GM21423 (cell line): Measurements from ENCODE around the gene P2RY14.
A peak's percentile ranks its signal among the peaks of the same experiment; 100 is the strongest.

Experiments used
- ATAC-seq: cut with Tn5 transposase; IDR thresholded peaks from one replicate; pipeline ENCODE4 v1.9.1; 2021; ENCODE audit warnings: mild to moderate bottlenecking, moderate library complexity; ENCODE audit not compliant: unreplicated experiment

The P2RY14 gene

DNA sequence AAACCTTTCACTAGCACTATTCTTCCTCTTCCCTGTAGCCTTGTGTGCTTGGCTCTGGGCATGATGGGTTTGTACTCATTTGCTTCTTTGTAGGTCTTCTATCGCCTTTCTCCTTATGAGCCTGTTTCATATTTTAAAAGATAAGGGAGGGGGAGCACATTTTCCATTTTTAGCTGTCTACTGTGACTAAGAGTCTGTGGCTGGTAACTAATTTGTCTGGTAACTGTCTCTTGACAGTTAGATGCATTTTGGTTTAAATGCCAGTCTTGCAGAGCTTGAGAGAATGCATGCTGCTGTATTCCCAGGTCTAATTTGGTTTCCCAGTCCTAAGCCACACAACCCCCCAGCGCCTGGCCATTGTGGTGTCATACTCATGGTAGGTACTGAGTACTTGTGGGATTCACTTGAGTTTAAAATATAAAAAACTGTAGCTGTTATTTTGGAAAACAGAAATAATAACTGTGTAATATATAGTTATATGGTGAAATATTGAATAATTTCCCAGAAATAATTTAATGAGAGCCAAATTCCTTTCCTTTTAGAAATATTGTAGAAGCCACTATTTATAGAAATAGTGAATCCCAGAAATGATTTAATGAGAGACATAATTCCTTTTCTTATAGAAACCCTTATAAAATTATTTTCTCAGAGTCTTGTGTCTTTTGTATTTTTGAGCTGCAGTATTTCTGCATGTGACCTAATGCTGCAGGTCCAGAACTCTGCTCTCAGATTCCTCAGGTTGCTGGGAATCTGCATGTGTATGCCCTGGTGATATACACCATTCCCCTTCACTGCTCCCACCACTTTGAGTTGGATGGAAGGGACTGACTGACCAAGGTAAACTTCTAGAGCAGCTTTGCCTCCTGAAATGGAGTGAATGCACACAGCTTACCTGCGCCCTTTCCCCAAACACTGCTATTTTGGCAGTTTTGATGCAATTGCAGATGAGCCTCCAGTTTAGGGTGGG lies 61.4 kb downstream of the P2RY14 start:
- ATAC-seq = no peak

DNA sequence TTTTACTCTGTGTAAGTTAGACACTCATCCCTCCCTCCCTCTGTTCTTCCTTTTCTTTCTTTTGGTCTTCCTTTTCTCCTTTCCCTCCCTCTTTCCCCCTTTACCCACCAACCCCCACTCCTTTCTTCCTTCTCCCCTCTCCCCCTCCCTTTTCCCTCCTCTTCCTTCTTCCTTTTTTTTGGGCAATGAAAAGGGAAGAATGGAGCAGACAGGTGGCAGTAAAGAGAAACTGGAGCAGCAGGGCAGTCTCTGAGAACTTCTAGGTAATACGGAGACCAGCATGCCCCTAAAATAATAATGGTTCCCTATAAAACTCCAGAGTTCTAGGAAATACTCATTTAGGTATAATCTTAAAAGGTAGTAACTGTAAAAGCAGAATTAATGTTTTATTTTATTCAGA lies 63.9 kb downstream of the P2RY14 start:
- no peak for ATAC-seq

DNA sequence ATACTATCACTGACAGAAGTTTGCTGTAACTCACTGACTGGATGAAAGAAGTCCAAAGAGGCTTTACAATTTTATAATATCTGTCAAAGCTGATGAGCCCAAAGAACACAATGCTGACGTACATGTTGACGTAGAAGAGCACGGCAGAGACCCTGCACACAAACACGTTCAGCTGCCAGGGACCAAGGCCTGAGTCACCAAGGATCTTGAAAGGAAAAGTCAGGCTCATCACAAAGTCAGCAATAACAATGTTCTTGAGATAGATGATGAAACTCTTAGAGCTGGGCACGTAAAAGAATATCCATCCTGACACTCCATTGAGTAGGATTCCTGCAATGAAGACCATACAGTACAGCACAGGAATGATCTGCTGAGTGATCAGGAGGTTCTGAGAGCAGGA lies 64.5 kb downstream of the P2RY14 start:
- ATAC-seq = no peak

DNA sequence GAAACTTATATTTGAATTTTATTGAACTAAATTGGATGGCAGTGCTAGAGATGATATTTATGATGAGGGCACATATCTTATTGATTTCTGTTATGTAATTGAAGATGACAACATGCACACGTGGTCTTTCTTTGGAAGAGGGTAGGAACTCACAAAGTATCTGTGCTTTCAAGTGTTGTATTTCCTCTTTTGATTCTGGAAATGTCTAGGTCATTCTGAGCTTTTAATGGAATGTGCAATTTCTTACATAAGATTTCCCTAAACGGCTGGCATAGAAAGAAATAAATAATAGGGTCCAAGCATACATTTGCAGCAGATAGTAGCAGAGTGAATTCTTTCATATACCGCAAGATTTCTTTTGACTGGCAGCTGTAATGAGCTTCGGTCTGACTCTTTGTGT lies 65.2 kb downstream of the P2RY14 start:
- no peak for ATAC-seq

DNA sequence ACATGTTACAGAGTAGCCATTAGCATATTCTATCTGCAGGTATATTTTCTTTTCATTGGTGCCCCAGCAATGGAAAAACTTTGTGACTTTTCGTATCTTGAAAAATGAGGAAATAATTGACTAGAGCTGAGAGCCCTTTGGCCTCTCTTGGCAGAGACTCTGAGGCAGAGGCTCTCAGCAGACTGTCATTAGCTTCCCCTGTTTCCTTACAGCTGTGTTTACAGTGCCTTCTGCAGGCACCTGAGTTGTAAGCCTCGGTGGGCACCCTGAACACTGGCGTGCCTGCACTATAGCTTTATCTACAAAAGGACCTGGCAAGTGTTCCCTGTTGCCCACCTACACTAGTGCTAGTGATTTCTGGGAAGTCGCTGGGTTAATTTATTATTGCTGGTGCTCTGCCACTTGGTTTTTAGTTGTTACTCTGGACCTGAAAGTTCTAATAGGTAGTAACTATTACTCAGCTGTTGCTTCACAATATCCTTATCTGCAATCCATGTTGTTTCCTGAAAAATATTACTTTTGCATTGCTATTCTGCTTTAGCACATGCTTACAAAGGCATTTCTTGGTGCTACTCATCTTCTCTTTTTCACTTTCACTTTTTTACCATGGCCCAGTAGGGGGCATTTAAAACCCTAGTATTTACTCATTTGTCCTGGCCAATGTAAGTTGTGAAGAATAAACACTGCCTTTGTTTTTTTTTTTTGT lies 67.5 kb downstream of the P2RY14 start:
- ATAC-seq = peak; percentile 85

DNA sequence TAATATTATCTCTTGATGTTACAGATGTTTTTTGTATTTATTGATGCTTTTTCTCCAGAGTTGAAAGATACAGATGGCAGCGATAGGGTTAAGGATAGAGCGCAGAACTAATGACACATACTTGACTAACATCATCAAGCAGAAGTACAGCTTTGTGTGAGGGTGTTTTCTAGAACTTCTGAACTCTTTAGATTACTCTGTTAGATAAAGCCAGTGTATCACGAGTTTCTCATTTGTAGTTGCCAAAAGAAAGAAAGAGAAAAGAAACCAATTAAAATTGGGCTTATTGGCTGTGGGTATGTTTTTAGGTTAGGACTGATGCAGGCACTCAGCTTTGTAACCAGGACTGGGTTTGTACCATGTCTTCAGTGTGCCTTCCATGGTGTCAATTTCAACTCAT lies 68.7 kb downstream of the P2RY14 start:
- no peak for ATAC-seq

DNA sequence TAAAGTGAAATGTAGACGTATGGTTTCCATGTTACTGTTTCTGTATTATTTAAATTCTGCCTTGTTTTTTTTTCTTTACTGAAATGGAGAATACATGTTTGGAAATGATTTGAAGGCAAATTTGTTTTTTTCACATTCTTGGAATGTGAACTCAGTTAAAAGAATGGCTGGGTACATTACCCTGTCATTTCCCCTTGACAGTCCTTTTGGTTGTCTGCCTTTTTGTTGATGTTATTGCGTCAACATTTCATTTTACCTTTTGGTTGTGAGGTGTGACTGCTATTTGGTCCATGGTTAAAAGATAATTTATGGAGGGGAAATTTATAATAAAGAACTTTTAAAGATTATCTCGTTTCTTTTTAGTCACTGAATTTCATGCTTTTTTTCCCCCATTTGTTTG lies 72.1 kb downstream of the P2RY14 start:
- no peak for ATAC-seq

DNA sequence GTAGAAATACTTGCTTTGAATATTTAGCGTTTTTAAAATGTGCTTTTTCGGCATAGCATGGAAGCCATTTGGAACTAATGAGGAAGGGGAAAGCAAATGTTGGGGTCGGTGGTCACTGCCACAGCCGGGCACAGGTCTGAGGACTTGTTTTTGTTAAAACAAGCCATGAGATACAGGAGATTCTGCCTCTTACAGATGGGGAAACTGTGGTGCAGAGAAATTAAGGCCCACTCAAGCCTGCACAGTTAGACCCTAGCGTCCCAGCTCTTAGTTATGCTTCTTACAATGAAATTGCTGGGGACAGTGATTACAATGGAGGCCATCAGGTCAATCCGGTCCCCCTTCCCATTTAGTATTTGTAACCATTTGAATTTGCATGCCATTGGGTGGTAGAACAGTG lies 72.9 kb downstream of the P2RY14 start:
- ATAC-seq = no peak

DNA sequence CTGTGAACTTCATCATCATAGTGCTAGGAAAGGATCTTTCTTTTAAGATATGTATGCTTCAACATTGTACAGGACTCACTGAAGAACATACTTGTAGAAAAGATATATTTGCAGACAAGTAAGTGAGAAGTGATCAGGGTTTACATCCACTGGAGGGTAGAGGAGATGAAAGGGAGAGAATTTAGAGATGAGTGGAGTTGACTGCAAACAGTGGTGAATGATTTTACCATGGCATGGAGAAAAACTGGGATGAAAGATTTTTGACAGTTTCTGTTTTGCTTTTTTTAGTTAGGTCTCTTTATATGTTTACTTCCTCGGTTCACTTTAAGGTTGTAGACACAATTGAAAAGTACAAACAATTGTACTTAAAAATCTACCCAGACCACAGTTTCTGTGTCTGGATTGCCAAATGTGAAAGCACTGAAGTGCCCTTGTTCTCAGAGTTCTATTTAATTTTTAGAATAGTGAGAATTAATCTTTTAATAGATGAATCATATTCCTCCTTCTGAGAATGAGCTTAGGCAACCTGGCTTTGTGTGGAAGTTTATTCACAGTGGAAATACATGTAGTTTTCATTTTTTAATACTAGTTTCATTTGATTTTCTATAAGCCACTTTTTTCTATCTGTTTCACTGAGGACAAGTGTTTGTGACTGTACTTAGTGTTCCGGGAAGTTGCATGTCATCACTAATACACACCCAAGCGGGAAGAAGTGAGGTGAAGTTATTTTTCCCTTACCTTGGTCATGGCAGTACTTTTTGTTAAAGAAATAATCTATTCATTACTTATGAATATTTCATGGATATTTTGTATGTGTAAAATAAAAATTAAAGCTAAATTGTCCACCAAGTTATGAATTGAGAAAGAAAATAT lies 73.6 kb downstream of the P2RY14 start:
- ATAC-seq = no peak

DNA sequence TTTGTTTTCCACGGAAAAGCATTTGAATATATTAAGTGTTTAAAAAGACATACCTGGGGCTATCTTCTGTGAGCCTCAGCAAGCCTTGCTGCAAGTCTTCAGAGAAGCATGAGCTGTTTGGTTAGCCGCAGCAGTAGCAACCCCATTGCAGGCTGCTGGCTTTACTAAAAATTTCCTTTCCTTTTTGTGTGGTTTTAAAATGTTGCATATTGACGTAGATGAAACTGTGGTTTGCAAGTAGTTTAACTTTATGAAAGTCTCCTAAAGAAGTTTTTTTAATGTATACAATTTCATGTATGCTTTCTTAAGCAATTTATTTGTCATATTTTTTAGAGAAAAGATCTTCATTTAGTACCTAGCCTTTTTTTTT lies 75.3 kb downstream of the P2RY14 start, which contains the start of gene GPR171:
GPR171 (minus strand) TSS at position 166 of the 370 bp plus-strand sequence. CDS start 3,830 bp downstream, outside the sequence.
- peak; percentile 88 for ATAC-seq

DNA sequence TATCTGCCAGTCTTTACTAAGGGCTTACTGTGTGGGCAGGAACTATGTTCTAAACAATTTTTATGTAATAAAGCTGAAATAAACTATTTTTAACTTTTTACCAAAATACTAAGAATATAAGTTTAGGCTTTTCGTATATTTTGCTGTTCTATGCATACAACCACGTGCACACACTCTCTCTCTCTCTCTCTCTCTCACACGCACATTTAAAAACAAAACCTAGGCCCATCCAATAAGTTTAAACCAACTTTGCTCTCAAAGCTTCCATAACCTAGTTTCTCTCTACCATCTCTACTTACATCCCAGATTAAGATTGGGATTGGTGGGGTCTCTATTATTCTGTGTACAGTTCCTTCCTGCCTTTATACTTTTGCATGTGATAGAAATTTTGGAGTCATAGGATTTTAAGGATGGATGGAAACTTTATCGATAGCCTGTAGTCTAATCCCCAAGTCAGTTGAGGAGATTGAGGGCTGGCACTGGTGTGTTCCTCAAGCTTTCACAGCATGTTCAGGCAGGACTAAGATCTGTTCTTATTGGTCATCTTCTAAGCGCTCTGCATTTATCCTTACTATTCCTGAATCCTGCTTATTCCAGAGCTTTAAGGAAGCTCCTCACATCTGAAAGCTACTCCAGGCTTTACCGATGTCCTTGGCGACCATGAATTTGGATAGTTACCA lies 77.2 kb downstream of the P2RY14 start:
- no peak for ATAC-seq

DNA sequence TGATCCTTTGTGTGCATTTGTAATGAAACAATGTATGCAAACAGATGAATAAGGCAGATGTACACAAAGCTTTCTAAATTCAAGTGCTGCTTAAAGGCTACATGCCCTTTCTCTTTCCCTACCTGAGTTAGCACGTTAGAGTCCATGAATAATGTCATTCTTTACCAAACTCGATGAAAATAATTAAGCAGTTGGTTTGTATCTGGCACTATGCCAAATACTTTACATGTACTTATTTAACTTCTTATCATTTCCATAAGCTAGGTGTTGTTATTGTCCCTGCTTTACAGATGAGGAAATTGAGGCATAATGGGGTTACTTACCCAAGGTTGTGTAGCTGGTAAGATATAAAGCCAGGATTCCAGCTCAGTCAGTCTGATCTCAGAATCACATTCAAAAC lies 77.8 kb downstream of the P2RY14 start:
- ATAC-seq = no peak

DNA sequence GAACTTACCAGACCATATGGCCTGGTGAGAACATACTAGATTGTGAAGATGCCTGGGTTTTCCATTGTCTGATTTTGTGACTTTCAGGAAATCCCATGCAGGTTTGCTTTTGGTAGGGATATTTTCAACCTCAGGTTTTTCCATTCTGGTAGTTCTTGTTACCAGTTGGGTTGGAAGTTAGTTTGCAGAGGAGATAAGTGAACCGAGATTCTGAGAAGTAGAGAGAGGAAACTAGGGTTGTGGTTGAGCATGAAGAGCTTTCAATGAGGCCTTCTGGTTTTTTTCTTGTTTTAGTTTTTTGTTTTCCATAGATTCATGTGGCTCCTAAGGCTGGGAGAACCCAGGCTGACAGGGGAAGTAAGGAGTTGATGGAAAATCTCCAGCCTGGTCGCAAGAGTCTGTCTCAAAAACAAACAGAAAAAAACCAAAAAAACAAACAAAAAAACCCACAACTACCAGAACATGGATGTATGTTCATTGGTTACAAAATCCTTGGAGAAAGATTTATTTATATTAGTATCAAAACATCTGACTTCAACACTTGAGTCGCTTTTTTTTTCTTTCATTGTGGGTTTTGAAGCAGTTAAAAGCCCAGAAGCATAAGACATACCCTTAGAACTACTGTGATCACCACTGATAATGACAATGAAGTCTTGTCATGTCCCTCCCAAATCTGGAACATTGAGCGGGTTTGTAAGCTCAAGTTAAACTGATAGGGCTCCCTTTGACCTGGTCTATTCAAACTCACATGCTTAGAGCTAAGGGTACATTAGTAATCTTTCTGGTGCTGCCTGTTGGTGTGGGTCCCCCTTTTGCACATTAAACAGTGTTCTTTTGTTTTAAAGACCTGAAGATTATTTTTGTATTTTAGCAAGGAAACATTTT lies 78.5 kb downstream of the P2RY14 start:
- no peak for ATAC-seq

DNA sequence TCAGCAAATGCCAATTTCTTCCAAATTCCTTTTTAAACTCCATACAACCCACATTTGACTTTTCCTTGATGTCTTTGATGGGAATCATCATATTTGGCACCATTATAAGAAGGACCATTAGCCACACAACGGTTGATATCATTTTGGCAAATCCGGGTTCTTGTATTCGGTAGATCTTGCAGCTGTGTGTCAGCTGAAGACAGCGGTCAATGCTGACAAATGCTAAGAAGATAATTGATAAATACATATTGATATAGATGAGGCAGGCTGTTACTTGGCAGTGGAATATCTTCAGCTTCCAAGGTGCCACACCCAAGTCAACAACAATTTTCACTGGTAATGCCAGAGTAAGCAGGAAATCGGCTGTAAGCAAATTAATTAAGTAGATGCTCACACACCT lies 79.5 kb downstream of the P2RY14 start:
- no peak for ATAC-seq

DNA sequence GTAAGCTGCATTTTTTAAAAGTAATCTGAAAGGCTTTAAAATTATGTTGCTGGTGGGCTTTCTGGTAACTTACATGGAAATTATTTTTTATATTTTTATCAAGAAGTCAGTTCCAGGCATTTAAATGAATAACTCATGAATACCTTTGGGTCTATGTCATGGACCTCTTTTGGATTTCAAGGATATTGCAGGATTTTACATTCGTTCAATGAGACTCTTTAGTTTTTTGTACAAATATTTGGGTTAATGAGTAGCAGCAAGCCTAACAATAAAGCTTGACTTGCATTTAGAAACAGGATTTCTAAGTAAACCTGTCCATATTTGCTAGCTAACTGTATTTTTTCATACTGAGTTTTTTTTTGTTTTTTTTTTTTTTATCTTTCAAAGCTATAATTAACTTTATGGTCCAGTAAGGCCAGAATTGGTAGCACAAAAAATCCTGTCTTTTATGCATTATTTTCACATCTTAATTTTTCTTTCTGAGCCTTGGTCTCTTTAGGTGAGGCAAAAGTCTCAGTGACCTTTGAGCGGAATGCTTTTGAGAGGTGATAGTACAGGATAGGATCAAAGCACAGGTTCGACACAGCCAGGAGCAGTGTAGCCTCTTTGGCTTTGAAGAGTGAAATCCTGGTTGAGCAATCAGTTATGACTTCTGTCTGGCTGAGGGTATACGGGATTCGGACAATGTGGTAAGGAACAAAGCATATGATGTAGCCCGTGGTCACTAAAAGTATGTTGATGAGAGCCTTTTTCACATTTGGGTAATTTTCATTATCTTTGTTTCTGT lies 80.2 kb downstream of the P2RY14 start:
- ATAC-seq = no peak

DNA sequence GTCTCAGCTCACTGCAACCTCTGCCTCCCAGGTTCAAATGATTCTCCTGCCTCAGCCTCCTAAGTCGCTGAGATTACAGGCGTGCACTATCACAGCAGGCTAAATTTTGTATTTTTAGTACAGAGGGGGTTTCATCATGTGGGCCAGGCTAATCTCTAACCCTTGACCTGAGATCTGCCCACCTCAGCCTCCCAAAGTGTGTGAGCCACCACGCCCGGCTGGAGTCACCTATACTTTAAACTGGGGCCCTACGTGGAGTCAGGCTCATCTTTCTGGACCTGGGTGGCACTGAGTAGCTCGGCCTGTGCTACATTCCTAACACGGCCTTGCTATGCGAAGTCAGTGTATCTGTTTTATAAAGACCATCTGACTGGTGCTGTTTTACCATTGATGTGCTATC lies 81.1 kb downstream of the P2RY14 start:
- no peak for ATAC-seq

DNA sequence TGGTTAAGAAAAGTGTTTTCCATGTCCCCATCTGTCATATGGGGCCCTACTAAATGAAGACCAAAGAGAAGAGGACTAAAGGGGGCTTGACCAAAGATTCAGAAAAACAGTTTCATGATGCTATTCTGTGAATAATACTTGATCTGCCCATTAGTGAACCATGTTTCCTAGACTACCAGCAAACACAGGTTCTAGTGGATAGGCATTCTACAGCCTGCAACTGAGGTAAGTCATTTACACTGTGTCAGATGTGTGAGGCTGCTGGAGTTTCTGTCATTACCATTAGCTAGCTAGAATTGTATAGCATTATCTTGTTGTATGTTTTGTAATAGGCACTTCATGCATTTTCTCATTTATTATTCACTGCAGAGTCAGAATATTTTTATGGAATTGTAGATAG lies 81.9 kb downstream of the P2RY14 start:
- no peak for ATAC-seq

DNA sequence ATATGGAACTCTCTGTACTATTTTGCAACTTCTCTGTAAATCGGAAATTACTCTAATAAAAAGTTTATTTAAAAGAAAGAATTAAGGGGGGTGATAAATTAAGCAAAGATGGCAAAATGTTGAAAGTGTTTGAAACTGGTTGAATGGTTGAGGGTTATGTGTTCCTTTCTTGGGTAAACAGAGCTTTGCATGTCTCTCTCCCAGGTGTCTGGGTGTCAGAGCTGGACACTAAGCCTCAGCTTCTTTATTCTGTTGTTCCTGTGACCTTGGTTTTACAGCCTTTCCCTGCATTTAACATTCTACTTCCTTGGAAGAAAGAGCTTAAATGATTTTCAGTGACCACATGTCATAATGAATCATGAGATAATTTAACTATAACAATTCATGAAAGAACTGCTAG lies 82.5 kb downstream of the P2RY14 start:
- no peak for ATAC-seq

DNA sequence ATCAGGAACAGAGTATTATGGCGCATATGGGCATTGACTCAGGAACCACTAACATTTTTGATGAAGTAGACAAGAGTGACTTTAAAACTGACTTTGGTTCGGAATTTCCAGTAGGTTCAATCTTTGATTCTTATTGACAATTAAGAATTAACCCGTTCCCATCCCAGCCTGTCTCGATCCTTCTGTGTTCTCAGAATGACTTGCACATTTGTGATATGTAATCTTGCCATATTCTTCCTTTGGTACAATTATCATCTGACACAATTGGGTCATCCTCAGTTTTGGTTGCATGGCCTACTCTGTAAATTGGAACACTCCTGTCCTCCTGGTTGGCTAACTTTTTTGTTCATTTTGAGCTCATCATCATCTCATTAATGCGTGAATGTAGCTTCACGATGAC lies 85.8 kb downstream of the P2RY14 start:
- no peak for ATAC-seq
